ENCODE data around the gene NFATC1. TPM values are rescaled to one million over a fixed set of nuclear protein-coding genes. Genes with fewer than 3 reads are reported as not detected.

Gene NFATC1
- total RNA-seq: 10 to 100 TPM; 27.6 to 40.8 TPM

- peaks cover 20 to 32% of the 10 kb centered on the region in 2 donors for H3K4me1 ChIP-seq (ENCODE audit: control insufficient read depth in 1 of 2, low read depth in 2 of 2)
Measured at GRCh38 chr18:79395761-79396404, at the start of gene NFATC1. Gene NFATC1, plus strand, starts transcription at chr18:79395930. Its CDS starts 295 bp downstream, at chr18:79396225.

GRCh38 chr18:79345981-79346380 is 49.7 kb upstream of the NFATC1 start:
- Histone ChIP-seq H3K9me3 (no peaks in the 10 kb centered on the region), H3K4me1 (ENCODE audit: control insufficient read depth in 1 of 2, low read depth in 2 of 2) (no peaks in the 10 kb centered on the region), H3K4me3 (no peak overlapping the region), H3K27me3 (replicated peaks; ENCODE audit: insufficient read depth) (no peaks in the 10 kb centered on the region), H3K36me3 (peaks cover 56% of the 10 kb centered on the region), H3K27ac (no peak overlapping the region)
- no peak for TF ChIP-seq CTCF (IDR thresholded peaks at IDR 0.05)
- no peak for ATAC-seq (ENCODE audit: insufficient number of reproducible peaks, low FRiP score, low read depth)
- no peak for DNase-seq (ENCODE audit: low spot score)

More at GRCh38 chr18:79395761-79396404, at the start of gene NFATC1:
- Histone ChIP-seq H3K27me3 (replicated peaks; ENCODE audit: insufficient read depth) (no peaks in the 10 kb centered on the region), H3K9me3 (no peaks in the 10 kb centered on the region), H3K4me3 (peak within 1 kb of the TSS; percentile 82), H3K36me3 (no peaks in the 10 kb centered on the region), H3K27ac (peak within 1 kb of the TSS; percentile 95 to 98)
- ATAC-seq (ENCODE audit: insufficient number of reproducible peaks, low FRiP score, low read depth) (peak; percentile 11), DNase-seq (ENCODE audit: low spot score) (peak; percentile 68)
- TF ChIP-seq CTCF (IDR thresholded peaks at IDR 0.05): no peak

- Histone ChIP-seq H3K4me3 (no peak overlapping the region), H3K9me3 (no peaks in the 10 kb centered on the region), H3K27me3 (replicated peaks; ENCODE audit: insufficient read depth) (no peaks in the 10 kb centered on the region), H3K4me1 (ENCODE audit: control insufficient read depth in 1 of 2, low read depth in 2 of 2) (no peaks in the 10 kb centered on the region), H3K36me3 (peaks cover 56% of the 10 kb centered on the region), H3K27ac (no peak overlapping the region)
- no peak for TF ChIP-seq CTCF (IDR thresholded peaks at IDR 0.05)
- no peak for DNase-seq (ENCODE audit: low spot score)
- no peak for ATAC-seq (ENCODE audit: insufficient number of reproducible peaks, low FRiP score, low read depth)
Measured at GRCh38 chr18:79348066-79348465, 47.7 kb upstream of the NFATC1 start.

GRCh38 chr18:79352432-79352831 is 43.3 kb upstream of the NFATC1 start:
- H3K4me1 ChIP-seq (ENCODE audit: control insufficient read depth in 1 of 2, low read depth in 2 of 2): no peaks in the 10 kb centered on the region
- no peak for DNase-seq (ENCODE audit: low spot score)
- no peaks in the 10 kb centered on the region for H3K27me3 ChIP-seq (replicated peaks; ENCODE audit: insufficient read depth)
- no peak overlapping the region for H3K4me3 ChIP-seq
- no peaks in the 10 kb centered on the region for H3K9me3 ChIP-seq
- H3K36me3 ChIP-seq: peaks cover 23% of the 10 kb centered on the region
- H3K27ac ChIP-seq: no peak overlapping the region
- no peak for TF ChIP-seq CTCF (IDR thresholded peaks at IDR 0.05)
- no peak for ATAC-seq (ENCODE audit: insufficient number of reproducible peaks, low FRiP score, low read depth)

- peaks cover 18% of the 10 kb centered on the region for H3K36me3 ChIP-seq
- no peak overlapping the region for H3K4me3 ChIP-seq
- no peaks in the 10 kb centered on the region for H3K27me3 ChIP-seq (replicated peaks; ENCODE audit: insufficient read depth)
- H3K27ac ChIP-seq: no peak overlapping the region
- TF ChIP-seq CTCF (IDR thresholded peaks at IDR 0.05): no peak
- DNase-seq (ENCODE audit: low spot score) (no peak), ATAC-seq (ENCODE audit: insufficient number of reproducible peaks, low FRiP score, low read depth) (no peak)
- no peaks in the 10 kb centered on the region for H3K9me3 ChIP-seq
- no peaks in the 10 kb centered on the region for H3K4me1 ChIP-seq (ENCODE audit: control insufficient read depth in 1 of 2, low read depth in 2 of 2)
Measured at GRCh38 chr18:79353267-79353666, 42.5 kb upstream of the NFATC1 start.
